ENCODE results near the gene CDON.
"Not testable (repeated sequence)": the region's sequence is repeated elsewhere in the genome, so short reads cannot be mapped to it uniquely, and the experiment has no call there.

Gene CDON

DNA sequence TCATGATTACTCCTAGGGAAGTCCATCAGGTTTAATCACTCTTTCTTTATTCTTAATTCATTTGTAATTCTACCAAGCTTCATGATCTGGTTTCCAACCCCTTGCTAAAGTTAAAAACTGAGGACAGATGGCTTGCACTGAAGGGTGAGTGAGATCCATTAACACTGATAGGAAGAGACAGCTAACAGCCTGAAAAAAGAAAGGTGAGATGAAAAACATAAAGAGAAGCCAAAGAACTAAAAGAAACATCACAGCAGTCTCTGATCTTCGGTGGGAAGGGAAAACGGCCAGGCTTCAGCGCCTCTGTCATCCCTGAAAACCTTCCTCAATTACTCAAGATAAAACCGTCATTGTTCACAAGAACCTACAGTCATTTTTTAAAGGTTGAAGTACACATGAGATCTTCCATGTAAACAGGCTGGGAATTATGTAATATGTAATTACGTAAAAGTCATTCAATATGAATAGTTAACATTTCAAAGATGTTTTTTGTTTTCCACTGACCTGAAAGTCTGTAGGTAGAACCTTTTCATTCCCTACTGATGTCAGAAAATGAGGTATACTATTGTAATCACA is 75.5 kb downstream of the CDON start:
- no peak for DNase-seq

DNA sequence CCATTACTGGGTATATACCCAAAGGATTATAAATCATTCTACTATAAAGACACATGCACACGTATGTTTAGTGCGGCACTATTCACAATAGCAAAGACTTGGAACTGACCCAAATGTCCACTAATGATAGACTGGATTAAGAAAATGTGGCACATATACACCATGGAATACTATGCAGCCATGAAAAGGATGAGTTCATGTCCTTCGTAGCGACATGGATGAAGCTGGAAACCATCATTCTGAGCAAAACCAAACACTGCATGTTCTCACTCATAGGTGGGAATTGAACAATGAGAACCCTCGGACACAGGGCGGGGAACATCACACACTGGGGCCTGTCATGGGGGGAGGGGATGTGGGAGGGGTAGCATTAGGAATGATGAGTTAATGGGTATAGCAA is 76.7 kb downstream of the CDON start:
- DNase-seq: not testable (repeated sequence)

DNA sequence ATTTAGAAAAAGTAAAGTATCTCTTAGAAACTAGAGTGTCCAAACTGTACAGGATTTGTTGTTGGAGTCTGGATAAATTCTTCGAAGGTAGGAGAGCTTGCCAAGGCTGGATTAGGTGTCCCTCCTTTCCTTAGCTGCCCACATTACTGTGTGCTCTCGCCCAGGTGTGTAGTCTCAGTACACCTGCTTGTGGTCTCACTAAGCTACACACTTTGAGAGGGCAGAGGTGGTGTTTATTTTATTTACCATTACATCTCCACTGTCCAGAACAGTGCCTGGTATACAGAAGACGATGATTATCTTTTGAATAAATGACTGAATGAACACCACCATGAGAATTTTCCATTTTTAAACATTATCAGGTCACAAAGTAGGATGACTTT is 80.3 kb downstream of the CDON start:
- no peak for DNase-seq

DNA sequence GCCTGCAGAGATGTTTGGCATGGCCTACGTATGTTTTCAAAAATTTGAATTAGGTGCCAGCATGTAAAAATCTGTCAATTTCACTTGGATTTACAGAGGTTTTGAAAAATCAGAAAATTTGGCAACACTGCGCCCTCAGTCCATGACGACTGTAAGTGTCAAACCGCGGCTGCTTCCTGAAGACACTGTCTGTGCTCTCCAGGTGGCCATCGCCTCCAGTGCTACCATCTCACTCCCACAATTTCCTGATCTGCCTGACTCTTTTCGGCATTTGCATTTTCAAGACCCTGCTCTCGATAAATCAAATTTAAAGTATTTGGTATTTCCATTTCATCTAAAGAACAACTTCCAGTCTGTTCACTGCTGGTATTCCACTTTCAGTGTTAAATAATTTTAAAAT is 82.2 kb downstream of the CDON start:
- no peak for DNase-seq

DNA sequence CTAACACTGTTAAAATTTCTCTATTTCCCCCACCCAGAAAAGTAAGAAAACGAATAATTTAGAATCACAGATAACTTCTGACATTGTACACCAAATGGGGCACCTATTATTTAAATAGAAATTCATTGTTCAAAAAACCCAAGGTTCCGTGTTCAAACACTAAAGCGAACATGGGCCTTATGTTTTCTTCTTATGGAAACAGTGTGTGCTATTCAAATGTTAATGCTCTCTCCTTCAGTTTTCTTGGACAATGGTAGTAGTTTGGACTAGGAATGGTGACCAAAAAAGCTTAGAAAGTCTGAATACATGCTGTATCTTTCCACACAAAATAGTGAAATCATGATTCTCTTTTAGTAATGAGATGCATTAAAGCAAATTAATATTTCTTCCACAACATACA is 83.2 kb downstream of the CDON start:
- no peak for DNase-seq

DNA sequence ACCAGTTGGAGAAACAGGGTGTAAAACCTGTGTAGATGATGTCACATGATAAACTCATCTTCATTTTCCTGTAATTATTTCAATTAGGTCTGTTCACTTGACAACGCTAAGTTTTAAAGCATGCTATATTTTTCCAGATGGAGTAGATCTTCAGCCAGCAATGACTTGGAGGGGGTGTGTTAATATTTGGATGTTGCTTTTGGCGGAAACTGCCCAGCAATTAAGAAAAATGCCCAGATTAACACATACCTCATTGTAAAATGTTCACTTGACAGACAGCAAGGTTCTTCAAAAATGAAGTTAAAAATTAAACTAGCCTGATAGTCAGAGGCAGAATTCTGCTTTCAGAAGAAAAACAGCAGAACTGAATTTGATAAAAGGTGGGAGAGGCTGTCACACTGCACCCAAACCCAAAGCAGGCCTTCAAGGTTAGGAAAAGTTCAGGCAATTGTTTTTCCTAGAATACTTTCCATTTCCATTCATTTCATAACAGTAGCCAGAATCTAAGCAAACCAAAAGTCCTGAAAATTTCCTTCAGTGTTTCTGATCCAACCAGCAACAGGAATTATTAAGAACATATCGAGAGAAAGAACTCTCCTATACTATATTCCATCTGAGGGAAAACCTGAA is 83.8 kb downstream of the CDON start:
- no peak for DNase-seq

DNA sequence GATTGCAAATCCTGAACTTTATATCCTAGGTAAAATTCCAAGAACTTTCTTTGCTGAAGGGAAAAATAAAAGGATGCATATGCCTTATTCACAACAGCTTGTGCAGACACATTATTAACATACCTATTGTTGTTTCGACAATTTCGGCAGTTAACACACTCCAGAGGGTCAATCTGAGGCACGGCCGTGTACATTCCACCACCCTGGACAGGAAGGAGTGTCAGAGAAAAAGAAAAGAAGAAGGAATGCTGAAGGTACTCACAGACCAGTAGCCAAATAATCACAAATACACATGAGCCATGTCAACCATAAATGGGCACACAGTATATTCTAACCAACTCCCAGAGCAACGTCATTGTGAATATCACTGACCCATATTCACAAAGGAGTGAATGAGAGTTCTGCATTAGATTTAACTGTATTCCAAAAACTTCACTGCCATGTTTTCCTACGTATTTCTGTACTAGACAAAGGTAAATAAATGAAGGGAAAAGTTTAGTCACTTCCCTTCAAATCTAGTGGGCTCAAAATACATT is 84.4 kb downstream of the CDON start:
- no peak for DNase-seq

DNA sequence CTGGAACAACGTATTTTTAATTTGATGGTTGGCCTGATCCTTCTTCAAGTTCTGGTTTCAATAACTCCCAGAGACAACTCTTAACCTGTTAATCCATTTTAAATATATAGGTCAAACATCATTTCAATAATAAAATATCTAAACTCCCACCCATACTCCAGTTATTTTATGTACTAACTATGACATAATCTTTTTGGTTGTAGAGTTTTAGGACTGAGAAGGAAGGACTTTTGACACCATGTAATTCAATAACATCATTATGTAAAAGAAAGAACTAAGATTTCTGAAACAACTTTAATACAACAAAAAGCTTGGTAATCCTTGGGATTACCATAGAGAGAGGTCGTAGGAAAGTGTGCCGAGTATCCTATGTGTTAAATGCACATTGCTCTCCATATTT is 85.3 kb downstream of the CDON start:
- no peak for DNase-seq

DNA sequence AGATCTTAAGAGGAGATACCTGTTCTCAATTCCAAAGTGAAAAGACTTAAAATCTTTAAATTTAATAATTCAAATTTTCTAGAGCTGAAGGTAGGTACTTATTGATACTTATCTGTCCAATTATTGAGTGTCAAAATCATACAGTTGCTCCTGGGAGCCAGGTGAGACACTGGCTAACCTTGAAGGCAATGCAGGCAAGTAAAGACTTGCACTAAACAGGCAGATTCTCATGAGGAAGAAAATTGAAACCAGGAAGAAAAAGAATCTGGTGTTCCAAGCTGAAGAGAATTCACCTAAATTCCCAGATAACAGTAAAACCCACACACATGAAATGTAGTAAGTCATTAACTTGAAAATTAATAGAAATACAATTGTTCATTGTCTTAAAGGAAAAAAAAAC is 86.5 kb downstream of the CDON start:
- no peak for DNase-seq

DNA sequence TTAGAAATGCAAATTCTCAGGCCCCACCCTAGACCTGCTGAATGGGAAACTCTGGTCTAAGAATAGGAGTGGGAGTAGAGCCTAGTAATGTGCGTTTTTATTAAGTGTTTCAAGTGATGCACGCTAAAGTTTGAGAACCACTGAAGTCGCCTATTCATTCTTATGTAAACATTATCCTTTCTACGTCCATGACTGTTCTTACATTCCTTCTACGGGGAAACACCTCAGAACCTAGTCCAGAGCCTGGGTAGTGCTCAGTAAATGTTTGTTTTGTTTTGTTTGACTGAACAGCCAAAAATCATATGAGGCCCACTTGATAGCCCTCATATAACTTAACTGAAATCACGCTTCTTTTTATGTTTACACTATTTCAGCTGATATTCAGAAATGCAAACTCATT is 87.0 kb downstream of the CDON start:
- DNase-seq: no peak

DNA sequence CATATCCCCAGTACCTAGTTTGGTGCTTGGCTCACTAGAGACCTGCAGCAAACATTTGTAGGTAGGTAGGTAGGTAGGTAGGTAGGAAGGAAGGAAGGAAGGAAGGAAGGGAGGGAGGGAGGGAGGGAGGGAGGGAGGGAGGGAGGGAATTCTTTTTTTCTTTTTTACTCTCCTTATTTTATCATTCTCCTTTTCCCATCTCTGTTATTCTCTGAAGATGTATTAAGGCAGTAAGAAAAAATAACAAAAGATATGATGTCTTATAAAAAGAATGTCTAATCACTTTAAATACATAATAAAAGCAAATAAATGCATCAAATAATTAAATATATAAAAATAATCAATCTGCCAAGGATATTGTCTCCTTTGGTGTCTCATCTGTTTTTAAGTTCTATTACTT is 88.4 kb downstream of the CDON start:
- no peak for DNase-seq

DNA sequence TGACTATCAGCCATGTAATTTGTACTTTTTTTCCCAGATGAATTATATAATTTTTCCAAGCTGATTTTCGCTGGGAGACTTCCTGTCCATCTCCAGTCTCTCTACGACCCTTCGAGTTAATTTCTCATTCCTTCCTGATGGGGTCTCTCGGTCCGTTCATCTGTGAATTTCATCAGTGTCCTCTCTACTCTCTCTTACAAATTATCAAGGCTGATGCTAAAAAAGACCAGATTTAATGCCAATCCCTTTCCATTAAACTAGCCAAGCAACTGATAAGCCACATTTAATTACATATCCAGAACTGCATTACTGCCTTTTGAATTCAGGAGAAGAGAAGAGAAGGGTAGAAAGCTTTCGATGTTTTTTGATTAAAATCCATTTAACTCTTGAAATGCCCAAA is 91.0 kb downstream of the CDON start:
- no peak for DNase-seq

DNA sequence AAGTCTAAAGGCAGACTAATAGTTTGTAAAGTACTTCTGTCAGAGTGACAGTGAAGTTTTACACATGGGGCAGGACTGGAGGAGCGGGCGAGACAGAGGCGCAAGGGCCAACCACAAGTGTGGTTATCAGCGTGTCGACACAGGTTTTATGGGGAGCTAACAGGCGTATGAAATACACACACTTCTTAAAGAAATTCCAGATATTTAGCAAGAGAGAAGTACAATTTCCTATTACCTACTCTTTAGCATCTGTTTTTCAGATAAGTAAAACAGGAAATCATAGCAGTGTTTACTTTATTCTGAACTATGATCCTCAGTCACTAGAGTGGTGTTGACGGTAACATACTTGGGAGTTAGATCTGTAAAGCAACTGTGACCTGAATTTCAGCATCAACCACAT is 94.3 kb downstream of the CDON start:
- DNase-seq: no peak

DNA sequence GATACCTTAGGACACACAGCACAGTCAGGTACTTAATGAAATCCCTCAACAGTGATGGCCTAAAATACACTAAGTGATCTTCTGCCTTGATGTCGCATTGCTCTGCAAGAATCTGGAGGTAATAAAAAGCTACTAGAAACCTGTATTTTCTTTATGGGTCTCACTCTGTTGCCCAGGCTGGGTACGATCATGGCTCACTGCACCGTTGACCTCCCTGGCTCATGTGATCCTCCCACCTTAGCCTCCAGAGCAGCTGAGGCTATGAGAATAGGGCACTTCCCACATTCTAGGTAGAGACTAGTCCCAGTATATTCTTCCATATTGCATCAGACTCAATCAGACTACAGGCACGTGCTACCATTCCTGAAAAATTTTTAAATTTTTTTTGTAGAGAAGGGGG is 95.2 kb downstream of the CDON start:
- no peak for DNase-seq

DNA sequence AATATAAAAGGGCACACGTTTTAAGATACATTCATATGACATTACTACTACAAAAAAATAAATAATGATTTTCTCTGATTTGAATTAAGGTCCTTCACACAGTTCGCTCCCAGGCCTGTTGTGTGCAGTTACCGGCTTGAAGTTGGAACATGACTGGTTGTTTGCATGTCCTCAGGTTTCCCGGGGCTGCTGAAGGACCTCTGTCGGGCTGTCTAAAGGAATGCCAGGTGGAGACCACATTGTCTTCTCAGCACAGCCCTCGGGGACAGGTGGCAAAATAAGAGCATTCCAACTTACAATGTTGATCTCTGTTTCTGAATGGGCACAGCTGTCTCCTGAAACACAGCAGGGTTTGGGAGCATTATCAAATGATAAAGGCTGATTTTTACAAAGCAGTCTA is 101.9 kb downstream of the CDON start:
- no peak for DNase-seq

DNA sequence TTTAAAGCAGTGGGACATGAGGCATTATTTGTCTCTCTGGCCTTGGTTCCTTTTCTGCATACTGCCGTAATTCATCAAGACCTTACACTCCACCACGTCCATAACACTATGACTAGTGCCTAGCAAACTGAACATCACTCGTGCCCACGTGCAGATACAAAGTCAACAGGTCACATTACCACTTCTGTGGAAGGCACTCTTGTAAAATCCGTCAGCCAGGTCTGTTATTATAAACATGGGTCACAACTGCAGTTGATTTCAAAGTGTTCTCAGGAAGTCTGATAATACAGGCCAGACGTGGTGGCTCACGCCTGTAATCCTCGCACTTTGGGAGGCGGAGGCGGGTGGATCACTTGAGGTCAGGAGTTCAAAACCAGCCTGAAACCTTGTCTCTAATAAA is 102.7 kb downstream of the CDON start:
- no peak for DNase-seq

DNA sequence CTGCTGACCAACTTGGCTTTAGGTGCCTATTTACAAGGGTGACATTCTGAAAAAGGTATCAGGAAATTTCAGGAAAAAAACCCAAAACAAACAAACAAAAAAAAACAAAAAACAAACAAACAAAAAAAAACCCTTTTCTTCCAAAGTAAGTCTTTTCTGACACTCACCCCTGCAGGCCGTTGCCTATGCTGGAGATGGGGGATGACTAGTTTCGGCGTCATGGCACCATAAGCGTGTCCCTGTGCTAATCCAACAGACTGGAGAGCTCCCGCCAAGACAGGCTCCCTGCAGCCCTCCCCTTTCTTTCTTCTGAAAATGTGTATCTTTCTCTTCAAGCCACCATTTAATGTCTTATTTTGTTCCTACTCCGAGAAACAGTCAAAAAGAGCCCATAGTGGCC is 103.2 kb downstream of the CDON start:
- no peak for DNase-seq

DNA sequence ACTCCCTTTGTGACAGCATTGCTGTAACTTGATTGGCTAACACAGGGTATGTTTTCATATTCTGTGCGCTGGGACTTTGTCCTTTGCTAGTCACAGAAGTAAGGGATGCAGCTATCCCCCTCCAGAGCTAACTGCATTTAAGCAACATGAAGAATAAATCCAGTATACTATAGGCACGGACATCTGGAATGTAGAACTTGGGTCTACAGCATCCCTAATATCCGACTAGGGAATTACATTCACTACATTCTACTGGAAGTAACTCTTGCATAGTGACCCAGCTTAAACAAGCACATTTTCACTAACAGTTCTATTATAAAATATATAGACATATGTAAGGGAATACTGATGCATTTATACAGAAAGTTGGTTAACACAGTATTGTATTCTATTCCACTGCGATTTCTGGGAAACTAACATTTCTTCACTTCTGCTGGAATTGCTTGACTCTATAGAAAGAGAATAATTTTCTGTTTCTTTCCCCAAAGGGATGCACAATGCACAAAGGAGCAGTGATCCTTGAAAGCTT is 103.7 kb downstream of the CDON start:
- no peak for DNase-seq

DNA sequence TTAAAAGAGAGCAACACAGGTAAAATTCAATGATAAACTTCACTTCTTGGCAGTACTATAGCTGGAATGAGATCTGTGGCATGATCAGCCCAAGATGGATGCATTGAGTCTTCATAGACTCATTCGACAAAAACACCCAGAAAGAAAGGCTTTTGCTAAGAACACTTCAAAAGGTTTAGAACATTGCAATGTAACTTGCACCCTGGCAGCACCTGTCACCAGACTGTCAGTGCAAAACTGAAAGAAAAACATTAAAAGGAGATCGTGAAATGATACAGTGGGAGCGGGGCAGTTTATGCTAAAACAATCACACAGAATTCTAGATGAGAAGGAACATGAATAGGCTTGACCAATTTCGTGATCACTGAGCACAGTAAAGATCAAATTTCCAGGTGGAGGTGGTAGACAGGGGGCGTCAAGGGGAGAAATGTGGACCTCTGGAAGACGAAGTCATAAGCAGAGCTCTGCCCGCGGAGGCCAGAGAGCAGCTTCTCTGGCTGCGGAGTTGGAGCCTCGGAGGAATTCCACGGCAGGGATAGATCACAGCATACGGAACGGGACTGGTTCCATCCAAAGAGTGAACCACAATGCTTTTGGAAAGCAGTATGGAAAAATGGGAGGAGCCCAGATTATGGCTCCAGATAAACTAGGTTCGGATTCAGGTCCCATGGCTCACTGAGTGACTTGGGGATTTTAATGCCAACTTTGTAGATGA is 104.9 kb downstream of the CDON start:
- peak in 1 of 5 experiments; percentile 54 for DNase-seq

DNA sequence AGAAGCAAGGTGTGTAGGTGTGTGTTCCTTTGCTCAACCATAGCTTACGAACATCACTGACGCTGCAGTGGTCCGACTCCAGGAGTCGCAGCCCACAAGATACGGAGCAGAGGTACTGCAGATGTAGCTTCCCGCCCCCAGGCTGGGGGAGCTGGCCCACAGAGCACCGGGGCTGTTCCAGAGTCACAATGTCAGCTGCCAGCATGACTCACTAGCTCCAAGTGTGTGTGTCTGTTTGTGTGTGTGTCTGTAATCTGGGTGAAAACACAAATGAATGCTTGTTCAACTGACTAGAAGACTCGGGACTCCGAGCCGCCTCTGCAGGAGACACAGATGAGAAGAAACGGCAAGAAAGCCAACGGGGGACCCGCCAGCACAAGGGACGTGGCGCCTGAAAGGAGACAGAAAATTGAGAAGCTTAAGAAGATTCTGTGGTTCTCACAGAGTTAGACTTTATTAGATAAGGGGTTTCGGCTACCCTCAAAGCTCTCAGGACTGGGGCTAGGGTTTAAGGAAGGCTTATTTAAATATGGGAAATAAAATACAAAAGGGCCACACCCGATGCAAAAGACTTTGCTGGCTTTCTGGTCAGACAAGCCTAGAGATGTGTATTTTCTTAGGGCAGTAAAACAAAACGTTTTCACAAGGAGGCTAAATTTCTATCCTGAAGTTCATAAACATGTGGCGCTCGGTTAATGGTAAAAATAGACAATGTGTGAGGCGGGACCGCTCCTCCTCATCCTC is 106.1 kb downstream of the CDON start:
- no peak for DNase-seq

DNA sequence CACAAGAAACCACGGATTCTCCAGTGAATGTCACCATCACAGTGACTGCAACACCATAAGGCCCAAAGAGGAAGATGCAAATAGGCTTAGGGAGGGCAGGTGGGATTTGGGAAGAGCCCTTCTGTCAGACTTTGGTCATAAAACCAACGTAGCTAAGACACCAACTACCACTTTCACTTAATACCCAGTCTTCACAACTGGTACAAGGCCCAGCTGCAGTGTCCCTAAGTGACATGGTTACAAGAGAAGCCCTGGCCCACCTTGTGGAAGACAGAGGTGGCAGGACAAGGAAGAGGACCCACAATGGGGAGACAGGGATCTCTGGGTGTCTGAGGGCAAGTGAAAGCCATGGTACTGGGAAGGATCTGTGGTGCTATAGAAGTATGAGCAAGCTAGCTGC is 106.8 kb downstream of the CDON start:
- DNase-seq: no peak

DNA sequence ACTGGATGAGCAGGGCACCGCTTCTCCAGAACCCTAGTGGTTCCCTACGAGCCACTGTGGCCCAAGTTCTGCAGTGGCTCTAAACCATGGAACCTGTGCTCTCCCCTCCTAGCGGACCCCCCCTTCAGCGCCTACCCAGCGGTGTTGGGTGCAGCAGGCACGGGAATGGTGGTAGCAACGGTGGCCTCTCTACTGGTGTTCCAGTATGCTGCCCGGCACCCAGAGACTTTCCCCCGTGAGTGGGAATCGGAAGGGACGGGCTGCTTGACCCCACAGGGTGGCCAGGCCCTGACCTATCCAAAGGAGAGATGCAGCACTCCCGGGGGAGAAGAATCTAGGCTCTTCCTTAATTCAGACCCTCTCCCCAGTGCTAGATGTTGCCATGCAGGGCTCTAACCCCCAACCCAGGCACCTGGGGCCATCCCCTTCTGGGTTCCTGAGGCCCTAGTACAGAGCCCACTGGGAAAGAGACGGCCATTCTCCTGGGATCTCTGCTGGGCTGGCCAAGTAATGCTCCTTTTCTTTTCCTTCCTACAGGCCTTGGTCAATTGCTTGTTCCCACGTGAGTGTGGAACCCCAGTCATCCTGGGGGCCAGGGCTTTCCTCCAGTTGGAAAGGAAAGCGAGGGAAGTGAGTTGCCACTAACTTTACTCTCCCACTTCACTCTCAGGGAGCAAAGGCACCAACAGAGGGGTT is 107.6 kb downstream of the CDON start:
- DNase-seq: no peak

All from T-helper 2 cell (primary cell).